Right cardiac atrium (tissue), 5 donors: Measurements from ENCODE around the gene AADACL4. TPM values are rescaled to one million over a fixed set of nuclear protein-coding genes. Genes with fewer than 3 reads are reported as not detected.

Experiments
- ATAC-seq, 2 donors: fragments of 200-7000 bp; cut with Tn5 transposase; one replicate each; pipeline versions ENCODE4 v1.8.0 to v1.9.1; 2020; ENCODE audit warnings: moderate library complexity in 2 of 2, mild to moderate bottlenecking in 1 of 2
- DNase-seq, 3 donors: peaks; one replicate each; pipeline ENCODE4 v3.0.0-alpha.2; 2020
- H3K27ac ChIP-seq: one replicate; pipeline ENCODE4 v1.5.1; 2013; ENCODE audit warnings: mild to moderate bottlenecking, low read length, control low read depth, moderate library complexity
- H3K27me3 ChIP-seq: one replicate; pipeline ENCODE4 v1.6.1; 2013; ENCODE audit not compliant: control insufficient read depth, insufficient read depth
- H3K4me1 ChIP-seq: one replicate; pipeline ENCODE4 v1.6.1; 2013; ENCODE audit warnings: low read length; ENCODE audit not compliant: control insufficient read depth, insufficient read depth
- H3K4me3 ChIP-seq: one replicate; pipeline ENCODE4 v1.5.1; 2013; ENCODE audit warnings: low read length, control low read depth
- H3K9me3 ChIP-seq: one replicate; pipeline ENCODE4 v1.6.1; 2013; ENCODE audit warnings: low read length; ENCODE audit not compliant: control insufficient read depth
- WGBS: extraction: QIAGEN DNeasy Blood & Tissue Kit; methylation state at CpG from one replicate; pipeline ENCODE4 v1.1.7; 2013; 5-methylcytosine and 5-hydroxymethylcytosine counted together
- intact Hi-C, 4 donors: fragments of 100-400 bp; cut with DNase I; formaldehyde crosslinking; loops; one replicate each; pipeline versions ENCODE4 v1.11.0 to v1.14.0; 2022 to 2023
- long read RNA-seq, 4 donors: library from polyadenylated mRNA; unstranded; transcript quantifications; one replicate each; pipeline ENCODE4 v2.0.0, GENCODE V29; 2020 to 2021
- polyA plus RNA-seq: library from polyadenylated mRNA; stranded (reverse); fragments of 200-250 nt; gene quantifications from one replicate; pipeline ENCODE4 v1.2.3, GENCODE V29; 2013
- total RNA-seq, 4 donors: library from RNA; stranded (reverse); fragmentation: NEBNext Ultra II Directional; extraction: Animal tissue kit (Norgen Biotek cat#: 25700); gene quantifications; one replicate each; pipeline ENCODE4 v1.2.1, GENCODE V29; 2021
- donor health status: healthy with polysubstance abuse.
- donor health status: DM: no; HTN: yes; CAD: no.
- donor health status: DM: no; HTN: no; CAD: no.
- donor health status: DM: no; HTN: yes; CAD: no; lungs with severe emphysema.
- donor health status: DM: yes; HTN: yes; CAD: no.

AADACL4 gene
- total RNA-seq = not detected
- not detected for polyA plus RNA-seq
- long read RNA-seq, donor 1 = 0 reads
- long read RNA-seq, donor 2 = 0 reads
- long read RNA-seq, donor 3 = 0 reads
- long read RNA-seq, donor 4 = 0 reads

DNA sequence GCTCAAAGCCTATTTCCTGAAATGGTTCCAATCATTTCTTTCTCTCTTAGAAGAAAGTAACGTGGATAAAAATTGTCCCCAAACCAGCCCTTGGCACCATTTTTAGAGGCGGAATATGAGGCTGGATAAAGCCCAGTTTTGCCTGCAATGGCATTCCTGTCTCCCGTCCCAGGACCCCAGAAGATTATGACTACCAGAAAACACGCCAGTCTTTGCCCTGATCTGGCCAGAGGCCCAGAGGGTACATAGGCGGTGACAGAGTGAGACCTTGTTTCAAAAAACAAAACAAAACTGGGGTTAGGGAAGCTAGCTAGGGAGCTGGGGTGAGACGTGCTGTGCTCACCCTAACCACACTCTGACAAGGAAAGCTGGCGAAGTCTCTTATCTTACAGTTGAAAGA, at the start of gene AADACL4:
Gene AADACL4, plus strand, starts transcription at position 301 of the 400 bp plus-strand sequence. CDS start 462 bp downstream, outside the sequence.
- DNase-seq (no peak), ATAC-seq (no peak)
- H3K27me3 ChIP-seq = no peaks in the 10 kb centered on the region
- WGBS = 84% methylated on average over 7 of the region's 7 CpGs
- H3K27ac ChIP-seq = no peak within 1 kb of the TSS
- no peaks in the 10 kb centered on the region for H3K4me1 ChIP-seq
- H3K4me3 ChIP-seq = no peak within 1 kb of the TSS
- intact Hi-C loops = no loop called here
- H3K9me3 ChIP-seq = no peaks in the 10 kb centered on the region

DNA sequence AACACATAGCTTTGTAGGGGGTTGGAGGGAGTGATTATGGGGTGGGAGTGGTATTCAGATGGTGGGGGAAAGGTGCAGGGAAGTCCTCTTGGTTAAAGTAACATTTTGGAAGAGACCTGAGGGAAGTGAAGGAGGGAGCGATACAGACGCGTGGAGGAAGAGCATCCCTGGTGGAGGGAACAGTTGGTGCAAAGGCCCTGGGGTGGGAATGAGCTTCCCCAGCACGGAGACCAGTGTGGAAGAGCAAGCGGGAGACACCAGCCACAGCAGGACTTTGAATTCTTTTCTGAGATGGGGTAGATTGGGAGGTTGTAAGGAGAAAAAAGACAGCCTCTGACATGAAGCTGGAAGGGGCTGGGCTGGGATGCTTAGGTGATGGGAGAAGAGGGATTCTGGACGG, 49.4 kb upstream of the AADACL4 start:
- H3K9me3 ChIP-seq = no peaks in the 10 kb centered on the region
- H3K4me1 ChIP-seq = peaks cover 42% of the 10 kb centered on the region
- peak overlapping the region; percentile 86 for H3K27ac ChIP-seq
- H3K4me3 ChIP-seq = no peak overlapping the region
- DNase-seq (peak in 1 of 3 donors; percentile 56), ATAC-seq (no peak)
- WGBS = 90% methylated on average over 6 of the region's 6 CpGs
- intact Hi-C loops = loop anchor here in 1 of 4 donors (10.0 kb wide), 1 partner anchor 50 kb away; no protein-coding TSS in a partner anchor
- no peaks in the 10 kb centered on the region for H3K27me3 ChIP-seq

DNA sequence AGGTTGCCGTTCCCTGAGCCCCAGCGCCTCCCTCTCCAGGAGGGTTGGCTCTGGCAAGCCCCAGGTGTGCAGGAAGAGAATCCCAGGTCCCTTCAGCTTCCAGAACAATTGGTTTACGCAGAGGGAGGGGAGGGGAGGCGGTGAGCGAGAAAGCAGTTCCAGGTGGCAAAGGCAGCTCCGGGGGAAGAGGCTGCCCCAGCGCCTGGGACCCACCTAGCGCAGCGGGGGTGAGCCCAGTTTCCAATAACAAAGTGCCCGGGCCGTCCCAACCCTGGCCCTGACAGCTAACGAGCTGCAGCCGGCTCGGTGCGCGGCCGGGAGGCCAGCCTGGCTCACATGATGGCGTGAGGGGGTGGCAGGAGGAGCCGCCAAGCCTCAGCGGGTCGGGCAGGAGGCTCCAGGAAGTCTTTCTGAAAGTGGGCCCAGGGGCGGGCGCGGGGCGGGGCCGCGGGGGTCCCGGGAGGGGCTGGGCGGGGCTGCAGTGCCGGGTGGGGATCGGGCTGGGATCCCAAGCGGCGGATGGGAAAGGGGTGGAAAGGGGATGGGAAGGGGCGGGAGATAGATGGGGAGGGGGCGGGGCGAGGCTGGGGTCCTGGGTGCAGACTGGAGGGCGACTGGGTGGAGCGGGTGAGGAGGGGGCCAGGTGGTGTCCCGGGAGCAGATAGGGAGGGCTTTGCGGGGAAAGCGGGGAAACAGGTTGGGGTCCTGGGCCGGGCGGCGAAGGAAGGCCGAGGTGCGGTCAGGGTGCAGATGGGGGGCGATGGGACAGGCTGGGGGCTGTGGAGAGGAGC, 48.7 kb upstream of the AADACL4 start:
- intact Hi-C loops = loop anchor here in 1 of 4 donors (10.0 kb wide), 1 partner anchor 50 kb away; no protein-coding TSS in a partner anchor

DNA sequence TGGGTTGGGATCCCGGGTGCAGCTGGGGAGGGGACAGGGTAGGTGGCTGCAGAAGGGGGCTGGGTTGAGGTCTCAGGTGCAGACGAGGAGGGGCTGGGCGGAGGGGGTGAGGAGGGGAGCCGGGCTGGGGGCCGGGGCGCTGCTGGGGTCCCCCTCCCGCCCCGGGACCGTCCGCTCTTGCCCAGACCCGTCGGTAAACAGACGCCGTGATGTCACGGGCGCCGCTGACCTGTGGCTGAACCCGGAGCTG, 48.2 kb upstream of the AADACL4 start:
- 6% methylated on average over 18 of the region's 18 CpGs for WGBS
- peak in 1 of 2 donors; percentile 12 for ATAC-seq
- H3K27me3 ChIP-seq = no peaks in the 10 kb centered on the region
- no peaks in the 10 kb centered on the region for H3K9me3 ChIP-seq
- H3K27ac ChIP-seq = peak overlapping the region; percentile 74
- peak overlapping the region; percentile 21 for H3K4me3 ChIP-seq
- no peak for DNase-seq
- intact Hi-C loops = loop anchor here in 1 of 4 donors (10.0 kb wide), 1 partner anchor 51 kb away; no protein-coding TSS in a partner anchor
- peaks cover 52% of the 10 kb centered on the region for H3K4me1 ChIP-seq

More for the DNA sequence above, 48.7 kb upstream of the AADACL4 start:
- Histone ChIP-seq H3K27ac (peak overlapping the region; percentile 86), H3K4me1 (peaks cover 49% of the 10 kb centered on the region), H3K4me3 (peak overlapping the region; percentile 21), H3K9me3 (no peaks in the 10 kb centered on the region), H3K27me3 (no peaks in the 10 kb centered on the region)
- WGBS = 14% methylated on average over 47 of the region's 47 CpGs
- DNase-seq (peak; percentile 83 to 95 (median 94)), ATAC-seq (peak; percentile 56)

DNA sequence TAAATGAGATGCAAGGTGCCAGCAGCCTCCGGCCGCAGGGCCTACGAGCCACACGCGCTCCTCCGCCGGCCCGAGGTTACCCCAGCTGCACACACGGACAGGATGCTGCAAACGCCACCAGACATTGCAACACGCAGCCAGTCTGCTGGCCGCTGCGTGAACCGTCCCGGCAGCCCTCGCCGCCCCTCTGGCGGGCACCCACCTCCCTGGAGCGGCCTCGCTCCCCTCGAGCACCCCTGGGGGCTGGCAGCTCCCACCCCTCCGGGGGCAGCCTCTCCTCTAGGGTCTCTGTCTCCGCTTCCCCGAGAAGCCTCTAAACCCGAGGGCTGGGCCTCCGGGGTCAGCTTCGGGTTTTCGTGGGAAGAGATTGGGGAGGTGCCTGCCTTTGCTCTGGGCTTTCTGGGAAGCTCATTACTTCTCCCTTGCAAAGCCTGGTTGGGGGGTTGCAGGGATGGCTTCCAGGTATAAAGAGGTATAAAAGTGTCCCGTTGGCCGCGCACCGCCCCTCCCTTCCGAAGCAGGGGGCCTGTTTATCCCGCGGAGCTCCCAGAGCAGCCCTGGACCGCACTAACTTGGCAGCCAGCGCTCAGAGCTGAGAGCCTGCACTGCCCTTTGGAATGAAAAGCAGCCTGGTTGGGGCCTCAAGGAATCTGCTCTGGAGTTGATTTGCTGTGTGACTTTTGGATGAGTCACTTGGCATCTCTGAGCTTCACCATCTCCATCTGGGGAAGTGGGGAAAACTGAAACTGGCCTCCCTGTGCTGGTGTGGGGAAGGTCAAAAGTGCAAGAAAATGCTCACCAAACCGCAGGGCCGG, 47.7 kb upstream of the AADACL4 start:
- peak overlapping the region; percentile 85 for H3K27ac ChIP-seq
- peak; percentile 84 to 87 for ATAC-seq
- peak overlapping the region; percentile 8 for H3K4me3 ChIP-seq
- peaks cover 52% of the 10 kb centered on the region for H3K4me1 ChIP-seq
- DNase-seq = peak; percentile 95 to 99 (median 97)
- H3K27me3 ChIP-seq = no peaks in the 10 kb centered on the region
- 9% methylated on average over 39 of the region's 39 CpGs for WGBS
- intact Hi-C loops = loop anchor here in 1 of 4 donors (10.0 kb wide), 1 partner anchor 51 kb away; no protein-coding TSS in a partner anchor
- no peaks in the 10 kb centered on the region for H3K9me3 ChIP-seq

DNA sequence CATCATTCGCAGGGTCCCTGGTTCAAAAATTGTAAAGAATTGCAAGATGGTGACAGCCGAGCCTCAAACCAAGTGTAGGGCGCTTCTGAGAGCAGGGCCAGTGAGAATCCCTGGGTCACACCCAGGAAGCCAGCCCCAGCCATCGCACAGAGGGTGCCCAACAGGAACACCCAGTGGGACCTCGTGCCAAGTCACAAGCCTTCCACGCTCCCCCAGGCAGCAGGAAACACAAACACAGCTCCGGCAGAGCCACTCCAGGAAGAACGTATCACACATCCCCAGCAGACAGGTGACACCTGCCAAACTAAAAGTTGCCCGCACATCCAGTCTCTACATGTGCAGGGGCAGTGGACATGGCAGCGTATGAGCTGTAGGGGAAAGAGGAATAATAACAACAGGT, 46.1 kb upstream of the AADACL4 start:
- no peaks in the 10 kb centered on the region for H3K9me3 ChIP-seq
- WGBS = 50% methylated on average over 10 of the region's 10 CpGs
- H3K27me3 ChIP-seq = no peaks in the 10 kb centered on the region
- ATAC-seq = no peak
- no peak overlapping the region for H3K4me3 ChIP-seq
- peak; percentile 66 to 87 (median 84) for DNase-seq
- H3K27ac ChIP-seq = peak overlapping the region; percentile 44
- H3K4me1 ChIP-seq = peaks cover 46% of the 10 kb centered on the region
- intact Hi-C loops = loop anchor here in 1 of 4 donors (10.0 kb wide), 1 partner anchor 53 kb away; no protein-coding TSS in a partner anchor

DNA sequence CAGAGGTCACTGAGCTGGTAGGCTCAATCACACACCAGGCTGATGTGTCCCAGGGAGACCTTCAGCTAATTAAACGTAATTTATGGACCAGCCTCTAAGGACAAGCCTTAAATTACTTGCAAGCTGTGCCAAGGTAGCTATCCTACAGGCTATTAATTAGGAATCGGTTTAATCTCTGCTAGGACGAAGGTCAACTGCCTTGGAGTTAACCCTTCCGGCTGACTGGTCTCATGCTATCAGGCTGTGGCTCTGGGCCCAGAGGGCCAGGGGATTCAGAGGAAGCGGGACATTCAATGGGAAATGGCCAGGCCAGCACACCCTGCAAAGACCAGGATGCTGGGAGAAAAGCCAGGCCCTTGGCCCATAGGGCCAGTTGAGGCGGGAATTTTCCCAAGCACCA, 44.9 kb upstream of the AADACL4 start:
- intact Hi-C loops = loop anchor here in 1 of 4 donors (10.0 kb wide), 1 partner anchor 54 kb away; no protein-coding TSS in a partner anchor
- DNase-seq (peak in 1 of 3 donors; percentile 74), ATAC-seq (no peak)
- 46% methylated on average over 6 of the region's 6 CpGs for WGBS
- Histone ChIP-seq H3K4me1 (peaks cover 44% of the 10 kb centered on the region), H3K4me3 (no peak overlapping the region), H3K27me3 (no peaks in the 10 kb centered on the region), H3K9me3 (no peaks in the 10 kb centered on the region), H3K27ac (no peak overlapping the region)

DNA sequence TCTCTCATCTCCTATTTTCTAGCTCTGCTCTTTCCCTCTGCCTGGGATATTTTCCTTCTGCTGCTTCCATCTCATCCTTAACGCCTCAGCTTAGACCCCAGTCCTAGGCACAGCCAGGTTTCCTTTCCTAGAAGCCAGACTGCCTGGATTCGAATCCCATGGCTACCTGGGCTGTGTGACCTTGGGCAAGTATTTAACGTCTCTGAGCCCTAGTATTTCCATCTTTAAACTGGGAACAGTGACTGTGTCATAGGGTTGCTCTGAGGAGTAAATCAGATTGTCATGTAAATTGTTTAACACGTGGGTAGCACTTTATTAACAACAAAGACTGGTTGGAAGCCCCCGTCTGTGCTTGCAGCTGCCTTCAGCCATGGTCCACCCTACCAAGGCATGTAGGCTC, 44.2 kb upstream of the AADACL4 start:
- H3K4me1 ChIP-seq = peaks cover 44% of the 10 kb centered on the region
- H3K27ac ChIP-seq = peak overlapping the region; percentile 39
- WGBS = 79% methylated on average over 5 of the region's 5 CpGs
- H3K9me3 ChIP-seq = no peaks in the 10 kb centered on the region
- intact Hi-C loops = loop anchor here in 1 of 4 donors (10.0 kb wide), 1 partner anchor 55 kb away; no protein-coding TSS in a partner anchor
- no peak overlapping the region for H3K4me3 ChIP-seq
- ATAC-seq (no peak), DNase-seq (peak in 1 of 3 donors; percentile 5)
- no peaks in the 10 kb centered on the region for H3K27me3 ChIP-seq

DNA sequence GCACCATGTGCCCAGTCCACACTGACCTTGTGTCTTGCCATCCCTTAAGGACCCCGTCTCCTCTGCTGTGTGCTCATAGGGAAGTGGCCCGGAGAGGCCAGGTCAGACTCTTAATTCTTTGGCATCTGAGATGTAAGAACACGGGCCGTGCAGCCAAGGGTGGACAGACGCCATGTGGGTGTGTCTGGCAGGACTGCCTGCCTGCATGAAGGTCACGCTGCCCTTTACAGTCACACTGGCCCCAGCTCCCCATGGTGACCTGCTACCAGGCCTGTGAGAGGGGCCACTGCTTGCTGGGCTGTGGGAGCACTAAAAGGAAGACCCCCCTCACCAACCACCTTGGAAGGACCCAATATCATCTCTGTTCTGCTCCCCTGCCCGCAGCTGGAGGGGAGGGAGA, 43.5 kb upstream of the AADACL4 start:
- H3K4me1 ChIP-seq = peaks cover 44% of the 10 kb centered on the region
- intact Hi-C loops = no loop called here
- DNase-seq (peak; percentile 89 to 95 (median 93)), ATAC-seq (peak; percentile 5 to 35)
- peak overlapping the region; percentile 75 for H3K27ac ChIP-seq
- H3K27me3 ChIP-seq = no peaks in the 10 kb centered on the region
- 30% methylated on average over 7 of the region's 7 CpGs for WGBS
- H3K9me3 ChIP-seq = no peaks in the 10 kb centered on the region
- H3K4me3 ChIP-seq = no peak overlapping the region

DNA sequence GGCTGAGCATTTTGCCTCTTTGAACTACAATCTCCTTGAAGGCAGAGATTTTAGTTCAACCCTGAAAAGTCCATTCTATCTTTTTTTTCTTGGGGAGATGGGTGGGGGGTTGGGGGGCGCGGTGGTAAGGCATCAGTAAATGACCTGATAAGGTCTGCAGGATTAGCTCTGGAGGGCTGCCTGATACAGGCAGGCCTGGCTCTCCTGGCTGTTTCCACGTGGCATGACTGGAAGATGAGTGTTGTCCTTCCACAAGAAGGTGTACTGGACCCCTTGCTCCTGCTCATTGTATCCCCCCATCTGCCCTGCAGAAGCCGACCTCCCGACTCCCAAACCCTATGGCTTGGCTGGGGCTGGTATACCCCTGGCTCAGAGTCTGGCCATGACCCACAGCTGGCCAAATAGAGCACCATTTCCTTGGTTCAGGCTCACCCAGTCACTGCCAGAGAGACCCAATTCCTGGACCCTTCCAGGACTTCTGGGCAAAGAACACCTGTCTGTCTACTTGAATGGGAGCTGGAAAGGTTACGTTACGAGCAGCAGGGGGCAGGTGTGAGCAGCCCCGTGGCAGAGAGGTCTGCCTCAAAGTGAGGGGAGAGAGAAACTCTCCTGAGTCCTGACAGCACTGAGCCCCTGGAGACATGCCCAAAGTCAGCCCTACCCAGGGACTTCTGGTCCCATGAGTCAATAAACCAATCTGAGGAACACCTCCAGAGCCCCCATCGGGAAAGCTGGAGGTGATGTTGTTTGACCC, 42.8 kb upstream of the AADACL4 start:
- intact Hi-C loops = no loop called here
- Histone ChIP-seq H3K4me3 (no peak overlapping the region), H3K27me3 (no peaks in the 10 kb centered on the region), H3K27ac (peak overlapping the region; percentile 11), H3K4me1 (peaks cover 44% of the 10 kb centered on the region), H3K9me3 (no peaks in the 10 kb centered on the region)
- DNase-seq (peak in 1 of 3 donors; percentile 72), ATAC-seq (no peak)
- 65% methylated on average over 9 of the region's 9 CpGs for WGBS
